ENCODE results near the gene ADAP1.

DNA sequence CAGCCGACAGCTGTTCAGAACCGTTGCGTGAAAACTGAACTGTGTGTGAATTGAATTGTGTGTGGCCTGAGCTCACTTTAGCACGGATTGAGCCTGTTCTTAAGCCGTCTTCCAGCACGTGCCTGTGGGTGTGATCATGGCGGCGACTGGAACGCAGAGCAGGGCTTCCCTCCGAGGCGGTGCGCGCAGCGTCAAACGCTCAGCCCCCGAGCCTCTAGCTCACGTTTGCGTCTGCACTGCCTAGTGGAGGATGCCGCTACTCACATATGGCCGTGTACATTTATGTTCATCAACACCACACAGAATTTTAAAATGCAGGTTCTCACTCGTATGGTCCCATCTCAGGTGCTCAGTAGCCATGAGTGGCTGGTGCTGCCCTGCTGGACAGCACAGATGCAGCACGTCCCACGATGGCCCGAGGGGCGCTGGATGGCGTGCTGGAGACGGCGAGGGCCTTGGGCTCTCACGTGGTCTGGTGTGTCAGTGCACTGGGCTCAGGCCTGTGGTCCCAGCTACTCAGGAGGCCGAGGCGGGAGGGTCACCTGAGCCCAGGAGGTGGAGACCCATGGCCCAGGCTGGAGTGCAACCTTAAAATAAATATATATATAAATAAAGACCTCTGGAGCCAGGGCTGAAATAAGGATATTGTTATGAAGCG, 100.2 kb downstream of the ADAP1 start:
- no peak for TF ChIP-seq EZH2phosphoT487 (IDR thresholded peaks at IDR 0.05; ENCODE audit: borderline replicate concordance)
- TF ChIP-seq, protein P1, sequence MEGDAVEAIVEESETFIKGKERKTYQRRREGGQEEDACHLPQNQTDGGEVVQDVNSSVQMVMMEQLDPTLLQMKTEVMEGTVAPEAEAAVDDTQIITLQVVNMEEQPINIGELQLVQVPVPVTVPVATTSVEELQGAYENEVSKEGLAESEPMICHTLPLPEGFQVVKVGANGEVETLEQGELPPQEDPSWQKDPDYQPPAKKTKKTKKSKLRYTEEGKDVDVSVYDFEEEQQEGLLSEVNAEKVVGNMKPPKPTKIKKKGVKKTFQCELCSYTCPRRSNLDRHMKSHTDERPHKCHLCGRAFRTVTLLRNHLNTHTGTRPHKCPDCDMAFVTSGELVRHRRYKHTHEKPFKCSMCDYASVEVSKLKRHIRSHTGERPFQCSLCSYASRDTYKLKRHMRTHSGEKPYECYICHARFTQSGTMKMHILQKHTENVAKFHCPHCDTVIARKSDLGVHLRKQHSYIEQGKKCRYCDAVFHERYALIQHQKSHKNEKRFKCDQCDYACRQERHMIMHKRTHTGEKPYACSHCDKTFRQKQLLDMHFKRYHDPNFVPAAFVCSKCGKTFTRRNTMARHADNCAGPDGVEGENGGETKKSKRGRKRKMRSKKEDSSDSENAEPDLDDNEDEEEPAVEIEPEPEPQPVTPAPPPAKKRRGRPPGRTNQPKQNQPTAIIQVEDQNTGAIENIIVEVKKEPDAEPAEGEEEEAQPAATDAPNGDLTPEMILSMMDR (conservative IDR thresholded peaks at IDR 0.05; ENCODE audit: low read length) = no peak

Data from Loucy (cell line).